ENCODE results near the gene RHOT2. TPM values are rescaled to one million over a fixed set of nuclear protein-coding genes. Genes with fewer than 3 reads are reported as not detected.

The RHOT2 gene
- total RNA-seq, 4 donors from 2014 or later: 50.2 to 64.0 (median 55.0) TPM

DNA sequence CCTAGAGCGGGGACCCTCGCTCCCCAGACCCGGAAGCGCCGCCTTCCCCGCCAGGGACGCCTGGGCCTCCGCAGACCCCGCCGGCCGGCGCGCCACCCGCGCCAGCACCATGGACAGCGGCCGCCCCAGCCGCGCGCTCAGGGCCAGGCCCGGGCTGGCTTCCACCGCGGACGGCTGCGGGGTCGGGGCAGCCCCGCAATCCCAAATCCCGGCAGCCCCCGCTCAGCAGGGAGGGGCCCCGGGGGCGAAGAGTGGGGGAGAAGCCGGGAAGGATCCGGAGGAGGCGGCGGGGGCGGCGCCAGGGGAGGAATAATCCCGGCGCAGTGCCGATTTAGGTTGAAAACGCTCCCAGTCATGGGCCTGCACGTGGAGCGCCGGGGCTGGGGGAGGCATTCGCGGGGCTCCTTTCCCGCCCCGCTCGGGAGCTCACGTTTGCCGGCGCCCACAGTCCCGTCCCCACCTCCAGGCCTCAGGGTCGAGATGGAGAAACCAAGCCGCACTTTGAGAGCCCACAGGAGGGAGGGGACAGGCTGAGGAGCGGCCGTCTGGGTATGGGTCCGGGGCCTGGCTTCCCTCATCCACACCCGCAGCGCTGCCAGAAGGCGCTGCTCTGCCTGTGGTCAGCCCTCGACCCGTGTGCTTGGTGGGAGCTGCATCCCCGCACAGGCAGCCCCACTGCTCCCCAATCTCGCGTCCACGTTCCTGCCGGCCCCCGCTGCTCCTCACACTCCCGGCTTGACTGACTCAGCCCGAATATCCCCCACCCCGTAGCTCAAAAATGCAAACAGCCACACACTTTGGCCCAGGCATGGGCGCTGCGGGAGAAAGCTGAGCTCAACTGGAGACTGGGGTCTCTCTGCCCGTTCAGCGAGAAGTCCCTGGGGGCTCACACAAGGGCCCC, 33.0 kb downstream of the RHOT2 start:
- Histone ChIP-seq H3K27me3 (peaks cover 100% of the 10 kb centered on the region), H3K36me3 (no peaks in the 10 kb centered on the region), H3K9me3 (no peaks in the 10 kb centered on the region), H3K4me3 (no peak overlapping the region), H3K4me1 (peaks cover 0 to 24% (median 3%) of the 10 kb centered on the region in 3 donors), H3K27ac (no peak overlapping the region)
- peak; percentile 67 for ATAC-seq
- TF ChIP-seq, protein P1, sequence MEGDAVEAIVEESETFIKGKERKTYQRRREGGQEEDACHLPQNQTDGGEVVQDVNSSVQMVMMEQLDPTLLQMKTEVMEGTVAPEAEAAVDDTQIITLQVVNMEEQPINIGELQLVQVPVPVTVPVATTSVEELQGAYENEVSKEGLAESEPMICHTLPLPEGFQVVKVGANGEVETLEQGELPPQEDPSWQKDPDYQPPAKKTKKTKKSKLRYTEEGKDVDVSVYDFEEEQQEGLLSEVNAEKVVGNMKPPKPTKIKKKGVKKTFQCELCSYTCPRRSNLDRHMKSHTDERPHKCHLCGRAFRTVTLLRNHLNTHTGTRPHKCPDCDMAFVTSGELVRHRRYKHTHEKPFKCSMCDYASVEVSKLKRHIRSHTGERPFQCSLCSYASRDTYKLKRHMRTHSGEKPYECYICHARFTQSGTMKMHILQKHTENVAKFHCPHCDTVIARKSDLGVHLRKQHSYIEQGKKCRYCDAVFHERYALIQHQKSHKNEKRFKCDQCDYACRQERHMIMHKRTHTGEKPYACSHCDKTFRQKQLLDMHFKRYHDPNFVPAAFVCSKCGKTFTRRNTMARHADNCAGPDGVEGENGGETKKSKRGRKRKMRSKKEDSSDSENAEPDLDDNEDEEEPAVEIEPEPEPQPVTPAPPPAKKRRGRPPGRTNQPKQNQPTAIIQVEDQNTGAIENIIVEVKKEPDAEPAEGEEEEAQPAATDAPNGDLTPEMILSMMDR (IDR thresholded peaks at IDR 0.05): no peak
- TF ChIP-seq EP300 (IDR thresholded peaks at IDR 0.05): no peak
- TF ChIP-seq POLR2AphosphoS5 (IDR thresholded peaks at IDR 0.05): no peak
- TF ChIP-seq POLR2A (IDR thresholded peaks at IDR 0.05): no peak
- no CpG with 5 or more reads among the region's 76 CpGs for WGBS, 2 donors (ENCODE audit: low coverage in 1 of 2)

DNA sequence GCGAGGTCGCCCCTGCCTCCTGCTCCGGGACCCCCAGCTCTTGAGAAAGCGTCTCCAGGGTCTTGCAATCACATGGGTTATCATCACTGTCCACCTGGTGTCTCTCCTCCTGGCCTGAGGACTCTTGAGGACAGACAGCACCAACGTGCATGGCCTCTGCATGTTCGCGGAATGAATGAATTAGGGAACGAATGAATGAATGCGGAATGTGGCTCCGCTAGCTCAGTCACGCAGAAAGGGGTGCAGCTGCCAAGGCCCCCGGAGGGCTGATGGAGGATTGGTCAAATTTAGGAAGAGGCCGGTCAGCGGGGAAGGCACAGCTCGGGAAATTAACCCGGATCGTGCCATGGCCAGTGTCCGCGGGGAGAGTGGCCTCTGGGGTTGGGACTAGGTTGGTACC, 34.4 kb downstream of the RHOT2 start:
- Histone ChIP-seq H3K9me3 (no peaks in the 10 kb centered on the region), H3K27me3 (peaks cover 100% of the 10 kb centered on the region), H3K4me3 (no peak overlapping the region), H3K4me1 (peaks cover 0 to 32% (median 7%) of the 10 kb centered on the region in 3 donors), H3K36me3 (no peaks in the 10 kb centered on the region), H3K27ac (no peak overlapping the region)
- no peak for ATAC-seq
- TF ChIP-seq, protein P1 (IDR thresholded peaks at IDR 0.05): no peak
- TF ChIP-seq POLR2A (IDR thresholded peaks at IDR 0.05): no peak
- no peak for TF ChIP-seq EP300 (IDR thresholded peaks at IDR 0.05)
- TF ChIP-seq POLR2AphosphoS5 (IDR thresholded peaks at IDR 0.05): no peak
- 84 to 88% methylated on average over 6 to 11 of the region's 19 CpGs for WGBS, 2 donors (ENCODE audit: low coverage in 1 of 2)

DNA sequence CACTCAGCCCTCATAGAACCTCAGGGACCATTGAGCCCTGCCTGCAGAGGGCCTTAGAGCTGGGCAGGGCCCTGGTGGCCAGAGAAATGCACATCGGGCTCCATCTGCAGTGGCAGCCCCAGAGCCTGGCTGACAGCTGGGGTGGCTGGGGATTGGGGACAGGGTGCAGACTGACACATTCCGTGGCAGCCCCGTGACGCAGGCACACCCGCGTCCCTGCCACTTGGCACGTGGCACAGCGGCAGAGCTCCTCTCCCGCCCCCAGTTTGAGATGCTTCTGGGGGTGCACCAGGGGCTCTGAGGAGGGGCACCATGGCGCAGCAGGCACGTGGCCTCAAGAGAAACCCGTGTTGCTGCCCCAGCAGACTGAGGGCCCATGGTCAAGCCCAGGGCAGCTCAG, 35.5 kb downstream of the RHOT2 start:
- no peaks in the 10 kb centered on the region for H3K36me3 ChIP-seq
- no peak overlapping the region for H3K27ac ChIP-seq
- peaks cover 100% of the 10 kb centered on the region for H3K27me3 ChIP-seq
- TF ChIP-seq POLR2AphosphoS5 (IDR thresholded peaks at IDR 0.05): no peak
- no peak for TF ChIP-seq EP300 (IDR thresholded peaks at IDR 0.05)
- no peak for TF ChIP-seq POLR2A (IDR thresholded peaks at IDR 0.05)
- TF ChIP-seq, protein P1 (IDR thresholded peaks at IDR 0.05): no peak
- WGBS, 2 donors (ENCODE audit: low coverage in 1 of 2): 100% methylated on average over 1 of the region's 12 CpGs; no CpG with 5 or more reads in 1 of the 2 donors
- no peak overlapping the region for H3K4me3 ChIP-seq
- H3K9me3 ChIP-seq: no peaks in the 10 kb centered on the region
- no peak for ATAC-seq
- H3K4me1 ChIP-seq: peaks cover 0 to 32% (median 7%) of the 10 kb centered on the region in 3 donors

DNA sequence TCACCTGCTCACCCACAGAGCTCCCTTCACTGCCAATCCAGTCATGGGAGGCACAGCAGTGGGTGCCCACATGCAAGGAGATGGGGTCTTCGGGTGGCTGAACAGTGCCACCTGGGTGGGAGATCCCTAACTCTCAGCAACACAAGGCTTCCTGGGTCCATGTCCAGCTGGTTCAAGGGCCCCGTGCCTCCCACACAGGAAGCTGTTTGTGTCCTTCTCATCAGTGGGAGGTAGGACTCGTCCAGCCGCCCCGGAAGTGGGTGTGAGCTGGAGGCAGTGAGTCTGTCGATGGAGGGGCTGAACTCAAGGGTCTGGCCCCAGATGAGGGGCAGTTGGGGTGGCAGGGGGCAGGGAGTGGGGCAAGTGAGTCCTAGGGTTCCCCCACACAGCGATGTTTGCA, 36.1 kb downstream of the RHOT2 start:
- WGBS, 2 donors (ENCODE audit: low coverage in 1 of 2): no CpG with 5 or more reads among the region's 7 CpGs
- TF ChIP-seq POLR2A (IDR thresholded peaks at IDR 0.05) (no peak), POLR2AphosphoS5 (IDR thresholded peaks at IDR 0.05) (no peak), EP300 (IDR thresholded peaks at IDR 0.05) (no peak)
- TF ChIP-seq, protein P1 (IDR thresholded peaks at IDR 0.05): no peak
- Histone ChIP-seq H3K4me1 (peaks cover 0 to 32% (median 7%) of the 10 kb centered on the region in 3 donors), H3K4me3 (no peak overlapping the region), H3K27ac (no peak overlapping the region), H3K36me3 (no peaks in the 10 kb centered on the region), H3K9me3 (no peaks in the 10 kb centered on the region), H3K27me3 (peaks cover 100% of the 10 kb centered on the region)
- ATAC-seq: no peak
